ENCODE data around the gene MYO3B.
"Not testable (repeated sequence)": the region's sequence is repeated elsewhere in the genome, so short reads cannot be mapped to it uniquely, and the experiment has no call there.

MYO3B gene

DNA sequence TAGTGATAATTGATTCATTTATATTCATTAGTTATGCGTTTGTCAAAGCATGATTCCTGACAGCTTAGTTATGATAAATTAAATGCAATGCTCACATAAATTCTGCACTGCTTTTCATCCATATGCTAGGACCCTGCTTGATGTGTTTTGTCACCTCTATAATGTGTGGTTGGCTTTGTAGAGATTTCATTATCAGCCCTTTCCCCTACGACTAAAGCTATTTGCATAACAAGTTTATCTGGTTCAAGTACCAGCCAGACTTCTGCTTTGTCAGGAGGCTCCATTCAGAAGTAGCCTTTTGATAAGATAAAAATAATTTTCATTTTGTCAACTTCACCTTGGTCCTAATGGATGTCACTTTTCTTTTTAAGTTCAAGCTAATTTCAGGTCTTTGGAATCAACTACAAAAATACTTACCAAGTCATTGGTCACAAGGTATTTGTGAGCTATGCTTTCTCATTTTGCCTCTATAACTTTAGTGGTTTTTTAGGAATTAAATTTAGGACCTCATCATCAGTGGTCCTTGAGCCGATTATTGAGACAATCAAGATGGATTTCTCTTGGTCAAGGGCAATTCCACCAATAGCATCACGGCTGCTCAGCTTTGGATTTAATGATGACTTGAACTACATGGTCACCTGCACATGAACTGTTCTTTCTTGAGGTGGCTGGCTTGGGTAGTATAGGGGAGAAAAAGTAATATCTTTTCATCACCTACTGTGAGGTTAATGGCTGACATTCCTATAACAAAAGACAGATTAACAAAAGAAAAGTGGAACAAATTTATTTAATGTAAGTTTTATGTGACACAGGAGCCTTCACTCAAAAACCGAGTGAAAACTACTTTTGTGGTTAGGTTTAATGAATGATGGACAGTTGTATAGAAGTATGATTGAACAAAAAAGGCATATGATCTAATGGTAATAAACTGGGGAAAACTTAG, 162.1 kb downstream of the MYO3B start:
- no peak for DNase-seq (ENCODE audit: low read depth)

DNA sequence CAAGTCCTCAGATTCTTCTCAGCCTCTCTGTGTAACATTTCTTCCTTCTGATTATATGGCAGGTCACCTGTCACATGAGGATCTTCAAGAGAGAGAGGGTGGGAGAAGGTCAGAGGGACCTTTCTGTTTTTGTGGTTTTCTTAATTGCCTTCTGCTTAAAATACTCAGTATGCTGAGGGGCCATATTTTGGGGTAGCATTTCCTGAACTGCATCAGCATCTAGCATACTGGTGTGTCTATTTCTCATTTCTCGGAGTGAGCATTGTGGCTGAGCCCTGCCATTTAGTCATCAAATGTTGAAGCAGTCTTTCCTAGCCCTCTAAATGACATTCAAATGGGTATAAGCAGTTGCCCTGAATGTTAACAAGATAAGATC, 162.7 kb downstream of the MYO3B start:
- DNase-seq (ENCODE audit: low read depth): no peak

DNA sequence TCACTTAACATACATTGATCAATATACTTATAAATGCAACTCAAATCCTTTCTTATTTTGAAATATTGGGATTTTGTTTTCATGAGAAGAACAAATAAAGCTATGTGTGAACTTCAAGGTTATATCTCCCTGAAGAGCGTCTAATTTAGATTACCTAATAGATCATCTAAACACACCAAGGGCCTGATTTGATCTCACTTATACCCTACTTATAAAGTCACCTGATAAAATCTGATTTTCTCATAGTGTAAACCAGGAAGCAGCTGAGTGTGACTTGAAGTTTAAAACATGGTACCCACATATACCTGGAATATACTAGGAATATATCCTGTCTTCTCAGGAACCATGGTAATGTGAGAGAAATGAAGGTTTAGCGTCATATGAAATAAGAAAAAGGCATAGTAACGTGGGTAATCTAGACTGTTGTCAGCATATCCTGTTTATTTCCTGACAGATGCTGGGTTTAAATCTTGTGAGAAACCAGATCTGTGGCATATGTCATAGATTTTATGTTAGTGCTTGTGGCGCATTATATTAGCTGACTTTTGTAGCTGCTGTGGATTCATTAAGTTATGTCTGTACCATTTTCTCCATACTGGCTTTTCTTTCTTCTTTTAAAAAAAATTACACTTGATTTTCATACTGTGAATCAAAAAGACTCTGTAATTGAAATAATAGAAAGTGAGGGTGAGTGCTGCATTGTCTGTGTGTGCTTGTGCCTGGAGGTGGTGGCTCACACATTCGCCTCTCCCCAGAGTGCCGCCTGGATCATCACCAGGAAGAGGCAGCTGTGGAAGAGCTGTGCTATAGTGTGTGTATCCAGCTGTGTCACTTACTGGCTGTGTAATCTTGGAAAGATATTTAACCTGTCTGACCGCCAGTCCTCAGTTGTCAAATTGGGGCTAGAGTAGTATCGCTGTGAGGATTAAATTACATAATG, 164.0 kb downstream of the MYO3B start:
- DNase-seq (ENCODE audit: low read depth): no peak

DNA sequence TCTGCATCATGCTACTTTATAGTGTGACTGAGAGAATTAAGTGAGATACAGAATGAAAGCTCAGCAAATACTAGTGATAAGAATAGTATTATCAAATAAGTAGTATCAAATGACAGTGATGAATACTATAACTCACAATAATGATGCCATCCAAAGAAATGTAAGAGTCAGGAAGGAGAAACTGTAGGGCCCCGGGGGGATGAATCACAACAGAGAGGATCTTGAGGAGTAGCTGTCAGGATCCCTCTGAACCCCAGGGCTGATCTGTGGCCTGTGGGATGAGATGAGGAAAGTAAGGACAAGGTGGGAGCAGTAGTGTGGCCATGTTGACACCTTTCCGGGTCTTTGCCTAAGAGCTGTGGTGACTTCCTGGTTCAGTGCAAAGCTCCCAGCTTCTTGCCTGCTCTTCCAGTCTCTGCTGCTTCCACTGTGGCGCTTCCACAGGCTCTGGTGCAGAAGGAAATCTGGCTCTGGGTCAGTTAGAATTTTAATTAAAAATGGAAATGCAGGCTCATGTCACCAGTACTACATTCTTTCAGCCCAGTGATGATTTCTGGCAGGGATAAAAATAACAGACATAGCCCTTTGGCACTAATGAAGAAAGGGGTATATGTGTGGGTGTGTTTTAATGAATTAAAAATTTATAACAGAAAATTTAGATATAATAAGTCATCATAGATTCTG, 166.9 kb downstream of the MYO3B start:
- DNase-seq (ENCODE audit: low read depth): no peak

DNA sequence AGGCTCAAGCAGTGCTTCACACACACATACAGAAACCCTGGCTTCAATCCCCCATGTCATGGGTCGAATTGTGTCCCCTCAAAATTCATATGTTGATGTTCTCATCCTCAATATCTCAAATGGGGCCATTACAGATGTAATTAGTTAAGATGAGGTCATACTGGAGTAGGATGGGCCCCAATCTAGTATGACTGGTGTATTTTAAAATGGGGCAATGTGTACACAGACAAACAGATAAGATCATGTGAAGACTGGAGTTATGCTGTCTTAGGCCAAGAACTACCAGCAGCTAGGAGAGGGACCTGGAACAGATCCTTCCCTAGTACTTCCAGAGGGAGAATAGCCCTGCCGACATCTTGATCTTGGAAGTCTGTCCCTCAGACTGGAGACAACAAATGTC, 167.7 kb downstream of the MYO3B start:
- no peak for DNase-seq (ENCODE audit: low read depth)

DNA sequence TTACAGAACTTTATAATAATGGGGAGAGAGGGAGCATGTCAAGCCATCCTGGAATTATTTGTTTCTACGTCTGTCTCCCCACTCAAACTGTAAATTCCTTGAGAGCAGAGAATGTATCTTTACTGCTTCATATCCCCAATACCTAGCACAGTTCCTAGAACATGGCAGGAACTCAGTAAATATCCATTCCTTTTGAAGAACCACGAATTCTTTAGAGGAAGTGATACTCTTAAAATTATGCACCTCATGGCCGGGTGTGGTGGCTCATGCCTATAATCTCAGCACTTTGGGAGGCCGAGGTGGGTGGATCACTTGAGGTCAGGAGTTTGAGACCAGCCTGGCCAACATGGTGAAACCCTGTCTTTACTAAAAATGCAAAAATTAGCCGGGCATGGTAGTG, 171.3 kb downstream of the MYO3B start:
- DNase-seq (ENCODE audit: low read depth): not testable (repeated sequence)

DNA sequence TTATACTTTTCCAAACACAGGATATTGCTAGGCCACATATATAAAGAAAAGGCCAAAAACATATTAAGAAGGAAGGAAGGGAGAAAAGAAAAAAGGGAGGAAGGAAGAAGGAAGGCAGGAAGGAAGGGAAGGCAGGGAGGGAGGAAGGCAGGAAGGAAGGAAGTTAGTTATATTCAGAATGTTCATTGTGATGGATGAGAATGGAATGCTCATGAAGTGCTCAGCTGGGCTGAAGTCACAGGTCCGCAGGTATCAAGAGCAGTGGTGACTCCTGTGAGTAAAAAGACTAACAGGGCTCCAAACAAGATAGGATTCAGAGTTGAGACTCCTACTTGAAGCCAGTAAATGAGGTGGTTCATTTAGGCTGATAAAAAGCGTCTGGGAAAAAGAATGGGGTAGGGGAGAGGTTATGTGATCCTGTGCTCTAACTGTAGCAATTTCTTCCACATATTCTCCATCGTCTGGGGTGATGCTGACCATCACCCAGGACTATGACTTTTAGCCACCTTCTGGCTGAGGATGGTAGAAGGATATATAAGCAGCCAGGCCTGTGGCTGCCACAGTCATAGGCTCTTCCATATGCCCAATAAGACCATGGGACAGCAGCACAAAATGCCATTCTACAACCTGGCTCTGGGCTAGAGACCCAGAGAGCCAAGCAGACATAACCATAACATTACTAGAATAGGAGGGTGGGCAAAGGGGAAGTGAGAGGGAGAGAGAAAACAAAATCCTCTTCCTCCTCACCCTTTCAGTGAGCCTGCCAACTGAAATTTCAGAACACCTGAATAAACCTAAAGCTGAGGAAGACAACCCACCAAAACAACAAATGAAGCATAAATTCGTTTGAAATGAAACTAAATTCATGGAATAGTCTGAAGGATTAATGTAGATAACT, 173.2 kb downstream of the MYO3B start:
- DNase-seq (ENCODE audit: low read depth): no peak

DNA sequence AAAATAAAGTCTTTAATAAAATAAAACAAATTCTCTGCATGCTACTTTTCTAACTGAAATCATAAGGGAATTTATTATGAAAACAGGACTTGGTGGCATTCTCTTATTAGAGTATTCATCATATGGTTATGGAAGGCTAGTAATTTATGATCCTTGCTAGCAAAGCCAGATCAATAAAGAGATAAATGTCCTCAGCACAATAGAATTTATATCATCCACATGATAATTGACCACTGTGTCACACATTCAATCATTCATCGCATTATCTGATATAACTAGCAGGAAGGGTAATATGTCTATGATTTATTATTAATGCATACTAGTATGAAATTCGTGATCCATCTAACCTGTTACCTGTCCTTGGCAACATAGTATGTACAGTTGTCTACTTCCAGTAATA, 175.8 kb downstream of the MYO3B start:
- no peak for DNase-seq (ENCODE audit: low read depth)

DNA sequence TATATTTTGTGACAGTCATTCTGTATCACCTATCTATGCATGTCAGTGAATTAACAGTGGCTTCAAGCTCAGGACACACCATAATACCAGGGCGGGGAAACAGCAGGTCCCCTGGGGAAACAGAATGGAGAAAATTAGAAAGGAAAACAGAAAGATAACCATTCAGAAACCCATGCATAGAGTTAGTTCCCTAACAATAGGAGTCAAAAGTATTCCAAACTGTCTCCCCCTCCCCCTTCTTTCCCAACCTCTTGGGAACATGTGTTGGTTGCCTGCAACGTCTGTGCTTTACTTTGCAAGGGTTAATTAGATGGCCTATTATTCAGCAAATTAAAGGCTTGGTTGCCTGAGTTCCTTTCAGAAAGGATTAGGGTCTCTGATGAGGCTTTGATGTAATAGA, 176.4 kb downstream of the MYO3B start:
- DNase-seq (ENCODE audit: low read depth): no peak

DNA sequence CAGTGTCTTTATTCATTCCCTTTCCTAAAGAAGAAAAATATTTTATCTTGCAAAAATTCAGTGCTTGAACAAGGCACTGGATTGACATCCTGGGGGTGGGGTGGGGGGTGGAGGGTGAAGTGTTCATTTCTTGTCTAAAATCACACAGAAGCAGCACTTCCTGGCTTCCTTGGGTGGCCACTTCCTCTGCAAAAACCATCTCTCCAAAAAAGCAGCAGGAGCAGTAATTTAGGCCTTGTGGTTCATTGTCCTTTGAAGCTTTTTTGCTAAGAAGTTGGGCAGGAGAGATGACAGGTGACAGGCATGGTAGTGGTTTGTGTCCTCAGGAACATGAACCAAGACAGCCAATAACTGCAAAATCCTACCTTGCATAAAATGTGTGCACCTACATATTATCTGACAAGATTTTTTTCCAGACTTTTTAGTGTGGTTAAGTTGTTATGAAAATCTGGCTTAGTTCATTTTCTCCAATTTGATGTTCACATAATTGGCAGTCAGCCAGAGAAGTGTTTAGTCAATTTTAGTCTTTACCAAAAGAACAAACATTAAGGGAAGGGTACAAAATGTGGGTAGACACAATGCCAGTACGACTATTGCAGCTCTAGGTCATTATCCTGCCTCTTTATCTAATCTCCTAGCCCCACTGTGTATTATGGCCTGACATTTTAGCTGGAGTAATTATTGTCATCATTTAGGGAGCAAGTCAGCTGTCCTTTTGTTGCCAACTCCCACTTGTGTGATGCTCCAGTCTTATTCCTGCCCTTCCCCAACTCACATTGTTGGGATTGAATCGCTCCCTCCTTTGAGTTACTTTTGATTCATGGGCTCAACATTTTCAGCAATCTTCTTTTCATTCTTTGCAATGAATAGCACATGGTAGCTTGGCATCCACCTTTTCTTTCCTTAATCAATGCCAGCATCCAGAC, 177.2 kb downstream of the MYO3B start:
- no peak for DNase-seq (ENCODE audit: low read depth)

DNA sequence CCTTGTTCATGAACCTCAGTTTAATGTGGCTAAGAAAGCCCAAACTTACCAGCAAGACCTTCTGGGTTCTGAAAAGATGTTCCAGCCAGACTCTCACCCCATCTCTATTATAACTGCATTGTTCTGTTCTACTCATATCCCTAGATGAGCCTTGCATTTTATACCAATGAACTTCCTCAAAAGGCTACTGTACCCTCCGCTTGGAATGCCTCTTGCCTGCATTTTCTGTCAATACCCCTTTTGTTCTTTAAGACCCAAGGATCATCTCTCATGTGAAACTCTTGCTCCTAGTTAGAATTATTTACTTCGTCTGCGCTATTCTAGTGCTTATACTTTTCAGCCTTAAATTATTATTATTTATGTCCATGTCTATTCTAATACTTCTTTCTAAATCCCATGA, 181.5 kb downstream of the MYO3B start:
- DNase-seq (ENCODE audit: low read depth): no peak

DNA sequence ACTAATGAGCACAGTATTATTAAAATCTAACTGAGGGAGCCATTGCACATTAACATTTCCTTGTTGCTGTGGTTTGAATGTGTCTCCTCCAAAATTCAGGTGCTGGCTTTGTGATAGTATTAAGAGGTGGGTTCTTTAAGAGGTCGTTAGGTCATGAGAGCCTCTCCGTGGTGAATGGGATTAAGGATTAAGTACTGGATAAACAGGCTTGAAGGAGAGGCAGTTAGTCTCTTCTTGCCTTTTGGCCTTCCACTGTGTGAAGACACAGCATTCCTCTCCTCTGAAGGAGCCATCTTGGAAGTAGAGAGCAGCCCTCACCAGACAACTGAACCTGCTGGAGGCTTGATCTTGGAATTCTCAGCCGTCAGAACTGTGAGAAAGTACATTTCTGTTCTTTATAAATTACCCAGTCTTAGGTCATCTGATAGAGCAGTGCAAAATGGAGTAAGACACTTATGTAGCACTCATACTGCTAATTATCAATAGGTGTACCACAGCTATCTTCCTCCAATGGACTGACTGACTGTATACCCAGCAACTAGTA, 182.7 kb downstream of the MYO3B start:
- no peak for DNase-seq (ENCODE audit: low read depth)

DNA sequence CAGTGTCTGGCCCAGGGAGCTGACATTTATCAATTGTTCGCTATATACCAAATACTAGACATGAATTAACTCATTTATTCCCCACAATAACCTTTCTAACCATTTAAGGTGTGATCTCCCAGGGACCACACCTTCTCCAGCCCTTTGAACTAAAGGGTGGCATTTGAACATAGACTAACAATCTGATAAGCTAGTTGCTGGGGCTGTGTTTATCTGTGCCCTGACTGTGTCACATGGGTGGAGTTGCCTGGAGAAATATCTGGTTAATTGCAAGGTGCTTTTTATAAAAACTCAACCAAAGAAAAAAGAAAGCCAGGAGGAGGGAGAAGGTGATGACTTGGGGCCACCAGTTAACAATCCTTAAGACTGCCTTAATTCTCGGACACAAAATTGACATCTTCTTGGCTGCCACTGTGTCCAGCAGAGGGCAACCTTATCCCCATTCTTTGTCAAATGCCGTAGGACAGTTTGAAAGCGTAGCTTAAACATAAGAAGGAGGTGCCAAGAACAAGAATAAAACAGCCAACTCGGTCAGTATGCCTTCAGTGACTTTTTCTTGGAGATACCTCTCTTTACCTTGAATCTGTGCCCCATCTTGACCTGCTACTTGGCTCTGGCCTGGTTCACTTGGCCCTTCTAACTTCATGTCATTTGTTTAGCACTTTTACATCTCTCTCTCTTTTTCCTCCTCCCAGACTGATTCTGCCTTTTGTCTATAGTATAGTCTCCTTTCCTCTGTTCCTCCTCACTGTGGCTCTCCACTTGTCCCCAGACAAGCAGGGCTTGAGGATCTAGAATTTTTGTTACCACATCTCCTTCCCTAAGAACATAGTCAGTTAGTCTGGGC, 183.4 kb downstream of the MYO3B start:
- peak; percentile 68 for DNase-seq (ENCODE audit: low read depth)

DNA sequence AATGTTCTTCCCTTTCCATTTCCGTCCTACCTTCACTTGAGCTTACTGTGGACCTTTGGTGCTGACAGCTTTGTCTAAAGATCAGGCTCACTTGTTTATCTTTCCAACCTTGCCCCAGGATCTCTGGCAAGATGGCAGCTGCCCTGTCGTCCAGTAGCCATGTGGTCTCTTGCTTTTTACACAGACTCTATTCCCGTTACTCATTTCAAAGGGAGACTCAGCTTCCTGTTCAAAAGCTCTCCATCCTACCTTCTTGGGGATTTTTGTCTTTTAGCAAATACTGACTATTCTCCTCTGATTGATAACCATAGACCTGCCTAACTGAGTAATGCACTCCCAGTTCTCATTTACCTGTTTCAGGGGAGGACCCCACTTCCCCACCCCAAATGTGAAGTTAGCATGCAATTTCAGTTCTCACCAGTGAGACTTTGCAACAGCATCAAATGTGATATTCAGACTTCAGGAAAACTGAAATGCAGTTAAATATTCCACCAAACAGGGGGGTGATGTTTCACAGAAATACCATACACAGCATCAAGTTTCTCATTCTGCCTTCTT, 184.4 kb downstream of the MYO3B start:
- DNase-seq (ENCODE audit: low read depth): no peak

DNA sequence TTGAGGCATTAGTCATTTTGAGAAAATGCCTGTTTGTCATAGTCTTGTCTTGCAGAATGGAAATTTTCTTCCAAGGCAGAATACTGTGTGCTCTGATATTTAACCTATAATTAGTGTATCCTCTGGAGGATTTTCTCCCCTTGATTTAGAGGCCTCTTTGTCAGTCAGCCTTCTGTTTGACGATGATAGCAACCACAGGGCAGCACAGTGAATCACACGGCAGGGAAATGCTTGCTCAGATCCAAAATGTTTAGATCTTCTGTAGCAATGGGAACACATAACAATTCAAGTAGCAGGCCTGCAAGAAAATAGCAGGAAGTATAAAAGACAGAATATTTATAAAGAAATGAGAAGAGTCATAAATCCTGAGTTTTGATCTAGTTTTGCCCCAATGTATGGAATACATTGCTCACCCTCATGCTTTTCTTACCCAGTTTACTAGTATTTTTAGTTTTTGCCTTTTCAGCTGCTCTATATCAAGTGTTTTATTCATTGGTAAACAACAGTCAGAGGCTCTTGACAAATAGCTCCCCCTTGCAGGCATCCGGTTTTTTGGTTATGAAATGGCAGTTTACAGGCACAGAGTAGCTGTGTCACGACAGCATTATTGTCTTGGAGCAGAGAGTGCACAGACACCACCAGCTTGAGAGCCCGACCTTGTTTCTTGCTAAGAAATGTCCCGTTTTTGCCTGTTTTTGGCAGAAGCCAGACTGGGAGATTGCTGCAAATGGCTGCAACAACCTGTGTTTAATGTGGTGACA, 185.1 kb downstream of the MYO3B start:
- DNase-seq (ENCODE audit: low read depth): peak; percentile 4

DNA sequence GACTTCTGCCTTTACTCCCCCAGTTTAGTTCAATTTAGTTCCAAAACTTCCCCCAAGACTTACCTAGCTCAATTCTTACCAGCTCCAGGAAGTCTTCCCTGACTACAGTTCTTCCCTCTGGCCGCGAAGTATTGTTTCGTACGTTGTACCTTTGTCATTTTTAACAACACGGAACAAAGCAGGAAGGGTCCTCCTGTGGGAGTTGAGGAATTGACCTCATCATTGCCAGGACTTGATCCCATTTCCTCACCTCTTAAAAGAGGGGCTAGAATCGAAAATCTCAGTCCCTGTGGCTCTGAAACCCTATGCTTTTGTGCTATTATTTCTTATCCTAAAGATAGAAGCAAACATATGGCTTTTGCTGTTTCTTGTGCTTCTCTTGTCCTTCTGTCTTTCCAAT, 187.1 kb downstream of the MYO3B start:
- no peak for DNase-seq (ENCODE audit: low read depth)

DNA sequence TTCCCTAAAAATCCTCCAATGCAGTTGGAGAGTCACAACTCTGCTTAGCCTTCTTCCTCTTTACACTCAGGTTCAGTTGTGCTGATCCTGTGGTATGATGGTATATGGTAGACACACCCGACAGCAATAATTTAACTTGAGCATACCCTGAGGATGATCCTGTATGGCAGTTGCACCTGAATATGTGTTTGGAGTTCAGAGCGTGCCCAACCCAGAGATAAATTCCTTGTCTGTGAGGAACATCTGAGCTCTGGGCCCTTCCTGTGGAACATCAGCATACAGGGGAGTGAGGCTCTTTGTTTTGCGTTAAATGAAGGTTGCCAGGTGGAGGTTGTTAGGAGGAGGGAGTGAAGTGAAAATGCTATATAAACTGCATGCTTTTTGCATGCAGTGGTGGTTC, 187.7 kb downstream of the MYO3B start:
- no peak for DNase-seq (ENCODE audit: low read depth)

DNA sequence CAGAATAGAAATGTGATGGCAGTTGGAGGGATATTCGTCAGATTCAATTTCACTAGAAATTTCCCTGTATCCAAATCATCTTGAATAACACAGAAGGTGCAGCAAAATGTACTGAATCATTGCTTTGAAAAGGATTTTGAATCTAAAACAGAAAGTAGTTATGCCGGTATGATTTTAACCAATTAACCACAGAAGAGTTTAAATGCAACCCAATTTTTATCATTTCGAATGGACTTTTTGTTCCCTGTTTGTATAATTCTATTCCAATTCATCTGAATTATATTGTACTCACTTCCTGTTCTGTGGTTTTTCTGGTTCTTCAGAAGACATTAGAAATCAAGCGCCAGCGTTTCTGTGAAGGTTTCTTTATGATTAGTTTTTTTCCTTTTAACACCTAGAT, 190.4 kb downstream of the MYO3B start:
- no peak for DNase-seq (ENCODE audit: low read depth)

Measured in iris pigment epithelial cell (primary cell).